ENCODE data around the gene COX7A2L.
"Not testable (repeated sequence)": the region's sequence is repeated elsewhere in the genome, so short reads cannot be mapped to it uniquely, and the experiment has no call there.

Gene COX7A2L, protein sequence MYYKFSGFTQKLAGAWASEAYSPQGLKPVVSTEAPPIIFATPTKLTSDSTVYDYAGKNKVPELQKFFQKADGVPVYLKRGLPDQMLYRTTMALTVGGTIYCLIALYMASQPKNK

DNA sequence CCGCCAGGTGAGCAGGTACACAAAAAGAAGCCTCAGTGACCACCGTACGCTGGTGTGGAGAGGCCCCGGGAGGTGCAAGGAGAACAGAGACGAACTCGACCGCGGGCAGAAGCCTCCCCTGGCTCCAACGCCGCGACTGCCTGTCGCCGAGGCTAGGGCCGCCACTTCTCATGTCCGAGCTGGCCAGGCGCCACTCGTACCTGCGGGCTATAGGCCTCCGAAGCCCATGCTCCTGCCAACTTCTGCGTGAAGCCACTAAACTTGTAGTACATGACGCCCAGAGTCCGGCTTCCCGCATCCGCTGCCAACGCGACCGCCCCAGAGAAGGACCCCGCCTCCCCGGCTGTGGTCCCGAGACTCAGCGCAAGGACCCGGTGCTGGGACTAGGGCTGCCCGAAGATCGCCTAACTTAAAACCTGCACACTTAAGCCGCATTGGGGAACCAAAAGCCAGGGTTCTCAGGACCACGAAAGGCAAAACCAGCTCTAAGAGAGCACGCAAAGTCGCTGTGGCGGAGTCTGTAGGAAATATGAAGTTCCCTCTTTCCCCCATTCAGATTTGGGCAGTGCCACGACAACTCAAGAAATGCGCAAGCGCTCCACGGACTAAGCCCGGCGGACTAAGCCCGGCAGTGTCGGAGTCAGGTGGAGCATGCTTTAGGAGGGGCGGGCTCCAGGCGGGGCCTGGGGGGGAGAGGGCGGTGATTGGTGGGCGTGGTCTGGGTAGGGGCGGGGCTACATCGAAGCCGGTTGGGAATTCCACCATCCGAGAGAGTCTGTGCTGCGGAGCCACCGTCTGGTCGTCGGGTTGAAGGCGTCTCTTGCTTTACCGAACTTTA is at the start of gene COX7A2L:
COX7A2L (minus strand) TSS at position 328 of the 838 bp plus-strand sequence; CDS start at position 272, 56 bp downstream.
- DNase-seq (ENCODE audit: low spot score): peak; percentile 98

DNA sequence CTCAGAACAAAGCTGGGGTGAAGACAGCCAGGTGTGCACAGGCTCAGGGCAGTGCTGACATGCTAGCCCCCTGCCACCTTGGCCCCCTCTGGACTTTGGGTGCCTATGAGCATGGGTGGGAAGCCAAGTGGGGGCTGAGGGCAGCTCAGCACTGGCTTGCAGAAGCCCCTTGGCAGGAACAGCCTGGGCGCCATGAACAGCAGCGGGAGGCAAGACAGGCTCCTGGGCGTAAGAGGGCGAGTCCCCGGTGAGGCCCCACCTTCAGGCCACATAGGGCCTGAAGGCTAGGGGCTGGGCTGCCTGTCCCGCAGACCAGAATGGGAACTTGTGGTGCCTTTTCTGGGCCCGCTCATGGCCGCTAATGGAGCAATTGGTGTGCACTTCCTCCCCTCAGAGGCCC is 47.0 kb upstream of the COX7A2L start:
- DNase-seq (ENCODE audit: low spot score): no peak

DNA sequence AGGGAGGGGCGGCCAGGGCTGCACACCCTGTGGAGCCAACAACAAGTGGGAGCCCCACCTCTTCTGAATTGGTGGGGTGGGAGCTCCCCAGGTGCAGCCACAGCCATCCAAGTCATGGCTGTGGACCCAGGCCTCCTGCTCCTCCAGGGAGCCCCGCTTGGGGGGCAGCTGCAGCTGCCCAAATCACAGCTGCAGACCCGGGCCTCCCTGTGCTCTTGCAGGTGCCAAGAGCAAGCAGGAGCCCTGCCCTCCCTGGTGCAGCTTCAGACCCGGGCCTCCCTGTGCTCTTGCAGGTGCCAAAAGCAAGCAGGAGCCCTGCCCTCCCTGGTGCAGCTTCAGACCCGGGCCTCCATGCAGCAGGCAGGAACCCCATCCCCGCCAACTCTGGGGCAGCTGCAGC is 46.5 kb upstream of the COX7A2L start:
- no peak for DNase-seq (ENCODE audit: low spot score)

DNA sequence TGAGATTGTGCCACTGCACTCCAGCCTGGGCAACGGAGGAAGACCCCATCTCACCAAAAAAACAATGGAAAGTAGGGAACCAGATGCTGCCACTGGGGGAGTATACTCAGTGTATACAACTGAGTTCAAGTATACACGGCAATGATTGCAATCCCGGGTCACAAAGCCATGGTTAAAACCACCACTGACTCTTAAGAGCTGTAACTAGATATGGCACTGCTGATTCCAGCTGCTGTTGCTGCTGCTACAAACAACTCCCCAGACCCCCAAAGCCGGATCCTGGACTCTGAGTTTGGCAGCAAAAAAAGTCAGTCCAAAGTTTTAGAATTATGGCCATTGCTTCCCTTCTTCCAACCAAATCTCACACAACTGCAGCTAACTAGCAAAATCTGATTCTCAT is 43.7 kb upstream of the COX7A2L start:
- no peak for DNase-seq (ENCODE audit: low spot score)

DNA sequence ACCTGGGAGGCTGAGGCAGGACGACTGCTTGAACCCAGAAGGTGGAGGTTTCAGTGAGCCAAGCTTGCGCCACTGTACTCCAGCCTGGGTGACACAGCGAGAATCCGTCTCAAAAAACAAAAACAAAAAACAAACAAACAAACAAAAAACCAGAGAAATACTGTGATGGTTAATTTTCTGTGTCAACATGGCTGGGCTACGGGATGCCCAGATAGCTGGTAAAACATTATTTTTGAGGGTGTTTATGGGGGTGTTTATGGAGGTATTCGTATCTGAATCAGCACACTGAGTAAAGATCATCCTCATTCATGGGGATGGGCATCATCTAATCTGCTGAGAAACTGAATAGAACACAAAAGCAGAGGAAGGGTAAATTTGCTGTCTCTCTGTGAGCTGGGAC is 40.8 kb upstream of the COX7A2L start:
- DNase-seq (ENCODE audit: low spot score): no peak

DNA sequence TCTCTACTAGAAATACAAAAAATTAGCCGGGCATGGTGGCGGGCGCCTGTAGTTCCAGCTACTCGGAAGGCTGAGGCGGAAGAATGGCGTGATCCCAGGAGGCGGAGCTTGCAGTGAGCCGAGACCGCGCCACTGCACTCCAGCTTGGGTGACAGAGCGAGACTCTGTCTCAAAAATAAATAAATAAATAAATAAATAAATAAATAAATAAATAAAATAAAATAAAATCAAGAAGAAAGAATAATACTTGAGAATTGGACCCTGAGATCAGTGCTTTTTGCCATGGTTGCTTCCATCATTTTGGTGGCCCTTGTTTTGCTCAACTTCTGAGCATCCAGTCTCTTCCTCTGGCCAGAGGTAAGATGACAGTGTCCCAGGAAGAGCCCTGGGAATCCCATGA is 37.0 kb upstream of the COX7A2L start:
- DNase-seq (ENCODE audit: low spot score): not testable (repeated sequence)

DNA sequence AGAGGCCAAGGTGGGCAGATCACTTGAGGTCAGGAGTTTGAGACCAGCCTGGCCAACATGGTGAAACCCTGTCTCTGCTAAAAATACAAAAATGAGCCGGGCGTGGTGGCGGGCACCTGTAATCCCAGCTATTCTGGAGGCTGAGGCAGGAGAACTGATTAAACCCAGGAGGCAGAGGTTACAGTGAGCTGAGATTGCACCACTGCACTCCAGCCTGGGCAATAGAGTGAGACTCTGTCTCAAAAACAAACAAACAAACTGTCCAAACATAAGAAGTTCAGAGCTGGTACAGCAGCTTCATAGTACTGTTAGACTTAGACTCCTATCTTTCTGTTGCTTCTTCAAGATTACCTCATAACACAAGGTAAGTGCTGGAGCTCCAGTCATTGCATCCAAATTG is 32.3 kb upstream of the COX7A2L start:
- DNase-seq (ENCODE audit: low spot score): not testable (repeated sequence)

DNA sequence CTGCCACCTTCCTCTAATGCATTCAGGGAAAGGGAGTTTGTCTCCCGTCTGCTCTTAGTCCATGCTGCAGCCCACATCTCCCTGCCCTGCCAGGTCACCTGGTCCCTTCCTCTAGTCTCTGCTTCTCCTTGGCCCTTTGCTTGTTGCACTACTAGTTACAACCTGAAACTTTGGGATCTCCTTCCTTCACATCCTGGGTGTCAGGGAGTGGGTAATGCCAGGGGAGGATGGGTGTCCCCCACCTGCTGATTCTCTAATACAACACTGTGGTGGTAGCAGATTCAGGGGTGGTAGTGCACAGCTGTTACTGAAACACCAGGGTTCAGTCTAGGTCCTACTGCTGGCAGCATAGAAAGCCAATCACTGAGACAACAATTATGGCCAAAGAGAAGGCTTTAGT is 31.2 kb upstream of the COX7A2L start:
- no peak for DNase-seq (ENCODE audit: low spot score)

DNA sequence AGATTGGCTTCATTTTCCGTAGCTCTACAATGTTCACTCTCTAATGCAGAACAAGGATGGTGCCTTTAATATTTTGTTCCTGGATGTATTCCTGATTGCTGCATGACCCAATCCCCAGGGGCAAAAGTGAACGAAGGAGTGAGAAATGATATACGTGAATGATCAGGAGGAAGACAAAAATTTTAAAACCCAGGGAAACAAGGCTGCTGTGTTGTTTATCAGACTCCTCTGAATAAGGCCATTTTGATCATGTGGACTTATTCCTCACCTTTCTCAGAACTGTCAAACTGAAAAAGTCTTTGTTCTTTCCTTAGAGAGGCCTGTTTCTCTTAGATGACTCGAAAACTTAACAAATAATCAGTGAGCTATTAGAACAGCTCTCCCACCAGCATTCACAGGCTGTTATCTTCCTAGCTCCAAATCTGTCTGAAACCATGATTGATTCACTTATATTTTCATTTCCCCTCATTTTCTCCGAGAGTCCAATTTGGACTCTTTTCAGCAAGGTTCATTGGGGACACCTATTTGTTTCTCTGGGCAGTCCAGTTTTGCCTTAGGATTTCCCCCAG is 29.5 kb upstream of the COX7A2L start:
- peak; percentile 24 for DNase-seq (ENCODE audit: low spot score)

DNA sequence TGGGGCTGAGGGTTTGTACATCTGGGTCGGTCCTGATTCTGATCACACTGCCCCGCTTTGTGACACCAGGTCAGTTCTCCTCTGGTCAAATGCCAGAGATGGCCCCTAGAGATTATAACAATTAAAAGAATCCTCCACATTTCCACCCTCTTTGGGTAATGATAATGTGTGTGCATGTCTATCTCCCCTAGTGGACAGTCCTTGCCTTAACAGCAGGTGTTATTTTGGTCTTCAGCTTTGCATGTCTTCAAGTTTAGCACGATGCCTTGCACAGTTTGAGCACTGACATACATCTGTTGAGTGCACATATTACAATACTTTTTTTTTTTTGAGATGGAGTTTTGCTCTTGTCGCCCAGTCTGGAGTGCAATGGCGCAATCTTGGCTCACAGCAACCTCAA is 25.7 kb upstream of the COX7A2L start:
- no peak for DNase-seq (ENCODE audit: low spot score)

DNA sequence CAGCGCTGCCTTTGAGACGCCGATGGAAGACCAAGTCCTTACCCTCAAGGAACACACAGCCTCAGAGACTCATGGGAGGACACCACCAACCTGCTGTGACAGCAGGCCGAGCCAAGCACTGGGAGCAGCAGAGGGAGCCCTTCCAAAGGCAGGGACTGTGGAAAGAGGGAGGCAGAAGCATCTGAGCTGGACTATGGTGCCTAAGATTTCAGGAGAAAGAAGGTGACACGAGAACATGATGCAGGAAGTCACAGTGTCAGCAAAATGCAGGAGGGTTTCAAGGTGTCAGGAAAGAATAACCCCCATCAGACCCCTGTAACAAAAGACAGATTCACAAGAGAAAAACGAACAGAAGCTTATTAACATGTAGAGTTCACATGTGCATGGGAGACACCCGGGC is 24.2 kb upstream of the COX7A2L start:
- no peak for DNase-seq (ENCODE audit: low spot score)

DNA sequence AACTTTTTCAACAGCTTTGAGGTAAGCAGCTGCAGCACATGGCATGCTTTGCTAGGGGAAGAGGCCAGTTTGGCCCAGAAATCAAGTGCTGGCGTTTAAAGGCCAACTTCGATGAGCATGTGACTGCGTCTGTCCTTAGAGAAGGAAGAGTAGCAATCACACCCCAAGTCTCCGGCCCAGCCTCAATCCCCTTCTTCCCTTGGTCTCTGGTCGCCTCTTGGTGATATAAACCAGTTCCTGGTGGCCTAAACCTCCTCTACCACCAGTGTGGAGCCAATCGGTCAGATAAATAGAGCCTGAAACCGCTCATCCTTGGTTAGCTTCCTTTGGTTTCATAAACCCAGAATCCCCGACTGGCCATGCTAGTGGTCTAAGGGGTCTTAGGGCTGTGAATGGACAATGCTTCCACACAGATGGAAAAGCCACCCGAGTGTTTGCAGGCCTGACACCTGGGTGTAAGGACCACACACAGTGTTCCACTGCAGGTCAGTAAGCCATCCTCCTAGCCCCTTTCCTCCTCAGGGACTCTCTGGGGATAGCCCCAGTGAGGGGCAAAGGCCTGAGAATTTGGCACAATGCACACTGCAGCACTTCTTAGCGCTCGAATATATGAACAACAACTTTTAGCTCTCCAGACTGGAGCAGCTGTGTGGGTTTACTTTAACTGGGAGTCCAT is 23.0 kb upstream of the COX7A2L start:
- DNase-seq (ENCODE audit: low spot score): no peak

DNA sequence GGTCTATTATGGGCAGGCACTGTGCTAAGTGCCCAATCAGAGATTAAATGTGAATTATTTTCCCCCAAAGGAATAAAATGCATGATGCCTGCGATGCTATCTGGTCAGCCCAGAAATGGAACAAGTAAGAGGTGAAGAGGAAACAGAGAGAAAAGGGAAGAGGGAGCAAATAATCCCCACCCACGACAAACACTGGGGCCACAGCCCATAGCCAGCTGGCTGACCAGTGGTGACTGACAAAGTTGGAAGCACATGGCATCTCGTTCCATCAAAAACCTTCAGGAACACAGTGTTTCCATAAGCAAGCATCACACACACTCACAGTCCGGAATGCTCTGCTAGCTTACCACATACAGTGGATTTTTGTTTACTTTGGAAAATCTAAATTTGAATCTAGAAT is 21.1 kb upstream of the COX7A2L start:
- DNase-seq (ENCODE audit: low spot score): no peak

DNA sequence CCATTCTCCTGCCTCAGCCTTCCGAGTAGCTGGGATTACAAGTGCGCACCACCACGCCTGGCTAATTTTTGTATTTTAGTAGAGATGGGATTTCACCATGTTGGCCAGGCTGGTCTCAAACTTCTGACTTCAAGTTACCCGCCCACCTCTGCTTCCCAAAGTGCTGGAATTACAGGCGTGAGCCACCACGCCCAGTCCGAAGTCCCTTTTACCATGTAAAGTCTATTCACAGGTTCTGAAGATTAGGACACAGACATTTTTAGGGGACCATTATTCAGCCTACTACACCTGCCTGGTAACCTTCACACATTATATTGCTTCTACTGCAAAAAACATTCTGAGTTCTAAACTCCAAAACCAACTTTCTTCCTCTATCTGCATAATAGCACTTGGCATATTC is 19.0 kb upstream of the COX7A2L start:
- not testable (repeated sequence) for DNase-seq (ENCODE audit: low spot score)

DNA sequence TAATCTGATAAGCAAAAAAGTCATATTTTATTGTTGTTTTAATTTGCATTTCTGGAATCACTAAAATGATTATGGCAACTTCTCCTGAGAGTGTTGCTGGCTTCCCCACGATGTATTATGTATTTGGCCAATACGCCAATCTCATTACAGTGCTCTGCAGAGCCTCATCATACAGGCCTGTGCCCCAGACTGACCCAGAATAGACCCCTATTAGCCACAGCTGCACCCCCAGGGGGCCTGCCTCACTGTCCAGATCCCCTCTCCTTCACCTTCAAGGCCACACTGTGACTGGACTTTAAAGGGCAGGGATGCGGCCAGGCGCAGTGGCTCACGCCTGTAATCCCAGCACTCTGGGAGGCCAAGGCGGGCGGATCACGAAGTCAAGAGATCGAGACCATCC is 17.4 kb upstream of the COX7A2L start:
- DNase-seq (ENCODE audit: low spot score): no peak

DNA sequence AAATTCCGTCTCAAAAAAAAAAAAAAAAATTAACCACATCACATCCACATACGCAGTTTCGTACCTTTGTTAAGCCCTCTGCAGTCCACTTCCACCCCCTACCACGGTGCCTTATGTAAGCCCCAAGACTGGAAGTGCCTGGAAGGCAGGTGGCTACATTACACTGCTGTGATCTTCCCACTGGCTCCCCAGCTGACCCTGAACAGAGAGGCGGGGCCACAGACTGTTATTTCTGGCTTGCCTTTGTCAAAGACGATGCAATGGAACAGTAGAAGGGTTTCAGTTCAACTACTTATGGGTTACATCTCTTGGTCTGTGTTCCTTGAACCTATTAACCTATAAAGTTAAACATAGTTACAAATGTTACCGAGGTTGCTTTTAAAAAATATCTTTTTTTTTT is 15.7 kb upstream of the COX7A2L start:
- DNase-seq (ENCODE audit: low spot score): no peak

DNA sequence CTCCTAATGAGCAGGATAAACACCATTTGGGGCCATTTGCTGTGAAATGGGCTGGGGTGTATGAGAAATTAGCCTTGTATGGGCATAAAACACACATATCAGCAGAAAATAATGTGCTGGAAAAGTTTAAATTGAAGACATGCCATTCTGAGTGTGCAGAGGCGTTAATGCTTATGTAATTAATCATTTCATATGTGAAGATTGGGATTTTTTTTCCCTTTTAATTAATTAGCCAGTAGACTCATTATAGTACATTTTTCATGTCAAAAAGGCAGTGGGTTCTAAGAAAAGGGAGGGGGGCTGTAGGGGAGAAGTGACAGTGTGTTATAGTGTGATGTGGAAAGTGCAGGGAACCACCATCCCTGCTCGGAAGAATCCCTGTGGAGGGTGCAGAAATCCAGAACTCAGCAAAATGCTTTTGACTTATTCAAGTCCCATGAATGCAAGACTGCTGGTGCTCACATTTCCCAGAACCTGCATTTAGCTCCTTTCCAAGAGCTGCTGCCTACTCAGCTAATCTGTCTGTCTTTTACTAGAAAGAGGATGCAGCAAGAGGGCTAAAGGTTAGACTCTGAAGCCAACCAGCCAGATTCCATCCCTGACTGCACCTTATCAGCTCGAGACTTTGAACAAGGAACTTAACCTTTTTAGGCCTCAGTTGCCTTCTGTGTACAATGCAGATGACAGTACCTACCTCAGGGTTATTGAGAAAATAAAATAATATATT is 11.6 kb upstream of the COX7A2L start:
- no peak for DNase-seq (ENCODE audit: low spot score)

DNA sequence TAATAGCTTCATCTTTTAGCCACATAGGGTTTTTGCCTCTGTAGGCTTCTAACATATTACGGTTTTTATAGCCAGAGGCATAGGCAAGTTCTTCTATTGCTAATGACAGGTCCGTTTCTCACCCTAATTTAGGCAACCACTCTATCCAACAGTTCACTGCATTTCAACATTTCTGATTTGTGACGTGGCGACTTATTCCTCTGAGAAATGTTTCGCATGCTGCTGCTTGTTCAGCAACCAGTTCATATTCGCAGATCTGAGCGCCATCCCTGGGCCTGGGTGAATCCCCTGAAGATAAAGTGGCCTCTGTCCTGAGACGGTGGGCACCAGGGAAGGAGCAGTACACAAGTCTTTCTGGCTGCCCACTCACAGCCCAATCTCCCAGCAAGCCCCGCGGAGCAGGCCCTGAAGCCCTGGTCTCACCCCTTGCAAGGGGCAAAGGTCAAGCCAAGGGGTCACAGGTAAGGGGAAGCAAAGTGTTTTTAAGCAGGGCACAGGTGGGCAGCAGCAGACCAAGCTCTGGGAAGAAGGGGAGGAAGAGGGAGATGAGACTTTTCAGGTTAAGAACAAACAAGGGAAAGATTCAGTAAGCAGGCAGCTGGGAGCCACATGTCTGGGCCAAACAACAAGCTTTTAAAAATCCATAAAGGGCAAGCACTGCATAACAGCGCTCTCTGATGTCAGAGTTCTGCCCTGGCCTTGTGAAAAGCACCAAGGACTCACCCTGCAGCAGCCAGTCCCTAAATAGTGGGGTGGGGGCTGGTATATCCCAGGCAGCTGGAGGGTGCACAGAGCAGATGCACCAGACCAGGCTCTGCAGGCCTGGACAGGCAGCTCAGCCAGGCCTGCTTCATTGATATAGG is 10.8 kb upstream of the COX7A2L start:
- DNase-seq (ENCODE audit: low spot score): no peak

DNA sequence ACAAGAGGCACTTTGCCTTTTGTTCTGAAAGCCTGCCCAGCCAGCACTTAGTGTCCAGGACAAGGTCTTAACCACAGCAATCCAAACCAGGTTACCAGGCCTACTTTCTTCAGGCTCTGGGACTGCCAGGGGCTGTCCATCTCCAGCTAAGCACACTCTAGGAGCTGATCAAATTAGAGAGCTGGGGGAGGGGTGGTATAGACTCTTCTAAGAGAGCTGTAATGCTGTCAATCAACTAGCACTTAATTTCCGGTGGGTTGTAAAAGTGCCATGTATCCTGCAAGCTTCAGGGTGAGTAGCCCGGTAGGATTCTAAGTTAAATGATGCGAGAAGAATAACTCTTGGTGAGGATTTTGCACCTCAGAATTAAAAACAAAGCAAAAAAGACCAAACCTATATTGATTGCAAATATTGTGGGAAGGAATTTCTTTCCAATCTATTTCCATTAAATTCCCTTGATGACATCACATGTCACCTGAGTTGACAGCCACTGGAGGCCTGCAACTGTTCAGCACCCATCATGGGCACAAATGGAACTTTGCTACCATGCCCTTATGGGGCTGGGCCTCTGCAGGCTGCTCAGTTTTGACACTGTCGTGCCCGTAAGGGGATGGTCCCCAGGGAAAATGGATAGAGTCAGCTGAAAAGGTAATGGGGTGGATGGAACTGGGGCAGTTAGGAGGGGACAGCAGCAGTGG is 8.7 kb upstream of the COX7A2L start:
- DNase-seq (ENCODE audit: low spot score): no peak

DNA sequence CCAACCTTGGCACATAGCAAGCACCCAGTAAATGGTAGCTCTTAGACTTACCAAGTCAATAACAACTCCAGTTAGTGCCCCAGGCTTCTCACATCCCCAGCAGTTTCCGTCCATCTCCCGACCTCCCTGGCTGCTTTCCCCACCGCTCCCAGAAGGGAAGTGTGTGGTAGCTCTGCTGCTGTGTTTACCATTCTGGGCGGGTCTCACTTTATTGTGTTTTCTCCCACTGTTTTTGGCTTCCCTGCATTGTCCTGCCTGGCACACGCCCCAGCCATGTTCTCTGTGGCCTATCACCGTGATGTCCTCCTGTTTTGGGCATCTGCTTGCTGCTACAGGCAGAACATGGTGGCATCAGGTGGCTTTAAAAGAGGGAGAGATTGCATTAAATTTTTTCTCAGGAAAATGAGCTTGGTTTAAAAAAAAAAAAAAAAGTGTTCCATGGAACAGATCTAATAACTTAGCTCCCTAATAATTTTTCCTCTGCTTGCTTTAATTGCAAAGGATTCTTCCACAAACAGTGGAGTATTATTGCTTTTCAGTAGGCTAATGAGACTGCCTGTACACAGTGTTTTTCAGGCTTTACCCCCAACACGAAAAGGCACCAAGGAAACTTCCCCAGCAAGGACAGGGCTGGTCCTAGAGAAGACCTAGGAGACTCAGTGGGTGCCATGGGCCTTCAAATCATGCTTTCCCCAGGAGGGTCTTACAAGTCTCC is 8.0 kb upstream of the COX7A2L start:
- no peak for DNase-seq (ENCODE audit: low spot score)

Measured in COLO829 (cell line).